GM18505 (cell line): ENCODE measurements around the gene GSK3A.
A peak's percentile ranks its signal among the peaks of the same experiment; 100 is the strongest.

ENCODE experiments used
- ATAC-seq: cut with Tn5 transposase; IDR thresholded peaks from one replicate; pipeline ENCODE4 v1.9.1; 2021; ENCODE audit not compliant: unreplicated experiment
- POLR2A ChIP-seq: IDR thresholded peaks from 4 replicates; pipeline ENCODE4 v1.6.1; 2011; ENCODE audit warnings: borderline replicate concordance; ENCODE audit not compliant: insufficient read depth, insufficient read length; ENCODE audit errors: extremely low read depth

The GSK3A gene

DNA sequence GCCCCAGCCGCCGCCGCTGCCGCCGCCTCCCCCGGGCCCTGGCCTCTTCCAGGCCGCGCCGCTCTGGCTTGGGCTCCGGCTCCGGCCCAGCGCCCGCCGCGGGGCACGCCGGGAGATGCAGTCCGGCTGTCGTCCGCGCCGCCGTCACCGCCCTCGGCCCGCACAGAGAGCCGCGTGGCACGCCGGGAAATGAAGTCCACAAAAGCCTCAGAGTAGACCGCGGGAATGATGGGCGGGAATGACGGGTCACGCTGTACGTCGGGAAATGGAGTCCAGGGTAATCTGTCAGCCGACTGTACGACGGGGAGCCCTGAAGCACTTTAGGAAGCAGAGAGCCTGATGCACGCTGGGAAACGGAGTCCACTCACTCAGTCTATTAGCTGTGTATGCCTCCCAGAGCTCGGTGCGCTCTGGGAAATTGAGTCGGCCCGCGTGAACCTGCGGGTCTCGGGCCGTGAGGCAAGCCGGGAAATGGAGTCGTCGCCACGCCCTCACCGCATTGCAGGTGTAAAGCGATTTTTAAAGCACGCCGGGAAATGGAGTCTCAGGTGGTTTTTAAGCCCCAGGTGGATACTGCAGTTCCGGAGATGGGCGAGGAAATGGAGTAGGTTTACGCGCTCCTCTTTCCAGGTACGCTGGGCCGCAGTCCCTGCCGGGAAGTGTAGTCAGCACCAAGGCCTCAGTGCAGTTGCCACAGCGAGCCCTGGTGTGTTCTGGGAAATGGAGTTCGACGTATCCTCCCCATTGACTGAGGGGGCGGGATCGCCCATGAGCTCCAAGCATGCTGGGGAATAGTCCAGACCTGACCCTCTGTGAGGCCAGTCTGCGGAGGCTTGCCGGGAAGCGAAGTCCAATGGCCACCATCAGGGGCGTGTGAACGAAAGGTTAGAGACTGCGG, at the start of gene GSK3A:
Gene GSK3A, minus strand, starts transcription at position 91 of the 898 bp plus-strand sequence. CDS start 137 bp downstream, outside the sequence.
- peak; percentile 52 for ATAC-seq
- peak; percentile 85 for TF ChIP-seq POLR2A

- TF ChIP-seq POLR2A, result no peak
- ATAC-seq, result no peak
Observed at GRCh38 chr19:42291435-42291810, 49.0 kb upstream of the GSK3A start.

- TF ChIP-seq POLR2A, result no peak
- ATAC-seq, result no peak
Observed at GRCh38 chr19:42290523-42291434, 48.4 kb upstream of the GSK3A start.

- ATAC-seq, result no peak
- no peak for TF ChIP-seq POLR2A
Observed at GRCh38 chr19:42290136-42290522, 47.7 kb upstream of the GSK3A start.

DNA sequence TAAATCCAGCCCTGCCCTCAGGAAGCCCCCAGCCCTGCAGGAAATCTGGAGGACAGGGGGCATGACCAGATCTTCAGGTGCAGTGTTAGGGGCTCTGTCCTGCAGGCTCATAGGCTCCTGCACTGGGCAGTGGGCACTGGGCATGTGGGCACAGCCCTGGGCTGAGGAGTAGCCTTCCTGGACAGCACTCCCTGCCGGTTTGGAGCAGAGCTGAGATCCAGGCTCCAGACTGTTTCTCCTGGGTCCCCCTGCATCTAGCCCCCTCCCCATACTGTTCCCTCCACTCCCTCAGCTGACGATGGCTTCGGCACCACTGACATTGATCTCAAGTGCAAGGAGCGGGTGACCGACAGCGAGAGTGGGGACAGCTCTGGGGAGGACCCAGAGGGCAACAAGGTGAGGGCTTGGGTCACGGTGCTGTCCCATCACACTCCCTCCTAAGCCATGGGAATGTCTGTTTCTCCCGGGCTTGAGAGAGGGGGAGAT, 47.2 kb upstream of the GSK3A start:
- no peak for ATAC-seq
- no peak for TF ChIP-seq POLR2A

GRCh38 chr19:42288881-42289555, 46.6 kb upstream of the GSK3A start:
- no peak for ATAC-seq
- no peak for TF ChIP-seq POLR2A

GRCh38 chr19:42288387-42288786, 46.0 kb upstream of the GSK3A start:
- TF ChIP-seq POLR2A, result no peak
- ATAC-seq, result no peak

DNA sequence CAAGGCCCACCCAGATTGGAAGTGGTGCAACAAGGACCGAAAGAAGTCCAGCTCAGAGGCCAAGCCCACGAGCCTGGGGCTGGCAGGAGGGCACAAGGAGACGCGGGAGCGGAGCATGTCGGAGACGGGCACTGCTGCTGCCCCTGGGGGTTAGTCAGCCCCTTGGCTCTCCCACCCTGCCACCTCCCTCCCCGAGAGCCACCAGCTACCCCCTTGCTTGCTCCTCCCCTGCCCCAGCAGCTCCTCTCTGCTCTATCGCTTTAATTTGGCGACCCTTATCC, 45.4 kb upstream of the GSK3A start:
- ATAC-seq, result no peak
- TF ChIP-seq POLR2A, result no peak

GRCh38 chr19:42287017-42287826, 44.8 kb upstream of the GSK3A start:
- ATAC-seq, result no peak
- no peak for TF ChIP-seq POLR2A

GRCh38 chr19:42286349-42287016, 44.1 kb upstream of the GSK3A start:
- TF ChIP-seq POLR2A, result no peak

GRCh38 chr19:42285988-42286348, 43.6 kb upstream of the GSK3A start:
- no peak for TF ChIP-seq POLR2A

More at GRCh38 chr19:42286349-42287016, 44.1 kb upstream of the GSK3A start:
- no peak for ATAC-seq

DNA sequence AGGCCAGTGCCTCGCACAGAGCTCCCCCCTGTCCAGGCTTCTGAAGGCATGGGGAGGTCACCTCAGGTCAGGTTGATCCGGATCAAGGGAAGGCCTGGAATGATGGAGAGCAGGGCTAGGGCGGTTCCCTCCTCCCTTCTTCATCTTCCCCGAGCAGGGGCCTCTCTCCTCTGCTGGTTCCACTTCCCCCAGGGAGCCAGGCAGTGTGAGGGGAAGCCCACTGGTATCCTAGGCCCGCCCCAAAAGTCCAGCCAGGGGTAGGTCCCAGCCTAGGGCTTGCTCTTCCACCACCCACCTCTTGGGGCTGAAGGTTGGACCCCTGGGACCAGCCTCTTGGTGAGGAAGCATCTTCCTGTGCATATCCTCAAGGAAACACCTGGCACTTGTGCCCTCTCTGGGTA, 43.1 kb upstream of the GSK3A start:
- no peak for ATAC-seq
- TF ChIP-seq POLR2A, result peak; percentile 28

More at GRCh38 chr19:42285988-42286348, 43.6 kb upstream of the GSK3A start:
- no peak for ATAC-seq

GRCh38 chr19:42284591-42285341, 42.4 kb upstream of the GSK3A start:
- ATAC-seq, result no peak
- no peak for TF ChIP-seq POLR2A
